Thymus (tissue), 11 donors: Measurements from ENCODE around the gene MAGI3. TPM values are rescaled to one million over a fixed set of nuclear protein-coding genes. Genes with fewer than 3 reads are reported as not detected.

Experiments used
- DNase-seq, 9 donors: peaks; one replicate each; pipeline ENCODE4 v3.0.0-alpha.2; 2013; ENCODE audit warnings: low spot score in 9 of 9, low read depth in 6 of 9, missing footprints in 1 of 9
- H3K27ac ChIP-seq, 2 donors: one replicate each; pipeline ENCODE4 v1.5.1; 2013; ENCODE audit warnings: control low read depth in 1 of 2, low read depth in 1 of 2, low read length in 1 of 2, mild to moderate bottlenecking in 1 of 2, moderate library complexity in 1 of 2
- H3K27me3 ChIP-seq, 2 donors: one replicate each; pipeline ENCODE4 v1.5.1; 2013; ENCODE audit warnings: low read length in 1 of 2; ENCODE audit not compliant: control insufficient read depth in 2 of 2, insufficient read depth in 1 of 2
- H3K36me3 ChIP-seq, 2 donors: one replicate each; pipeline ENCODE4 v1.5.1; 2013; ENCODE audit warnings: low read length in 1 of 2, mild to moderate bottlenecking in 1 of 2, moderate library complexity in 1 of 2; ENCODE audit not compliant: control insufficient read depth in 2 of 2, insufficient read depth in 2 of 2
- H3K4me1 ChIP-seq, 2 donors: one replicate each; pipeline ENCODE4 v1.5.1; 2013; ENCODE audit warnings: low read length in 2 of 2; ENCODE audit not compliant: control insufficient read depth in 2 of 2, insufficient read depth in 2 of 2
- H3K4me3 ChIP-seq, 2 donors: one replicate each; pipeline ENCODE4 v1.5.1; 2013; ENCODE audit warnings: low read length in 2 of 2, control low read depth in 1 of 2, mild to moderate bottlenecking in 1 of 2
- H3K9me3 ChIP-seq, 2 donors: one replicate each; pipeline ENCODE4 v1.5.1; 2013; ENCODE audit warnings: low read length in 1 of 2, mild to moderate bottlenecking in 1 of 2; ENCODE audit not compliant: control insufficient read depth in 2 of 2, insufficient read depth in 1 of 2
- whole genome bisulfite sequencing: extraction: QIAGEN DNeasy Blood & Tissue Kit; methylation state at CpG from one replicate; pipeline ENCODE4 v1.1.7; 2013; 5-methylcytosine and 5-hydroxymethylcytosine counted together
- polyA plus RNA-seq: library from polyadenylated mRNA; stranded (reverse); fragments of 200-250 nt; gene quantifications from one replicate; pipeline ENCODE4 v1.2.3, GENCODE V29; 2013
- total RNA-seq: library from RNA; stranded (reverse); fragments of 120-200 nt; gene quantifications from one replicate; pipeline ENCODE4 v1.2.4, GENCODE V29; 2013
- donor health status: healthy.

The MAGI3 gene
- total and polyA plus RNA-seq, 2 donors = 4.6 to 6.5 TPM

- over 99% methylated on average over 2 of the region's 2 CpGs for WGBS
- H3K27me3 ChIP-seq = no peaks in the 10 kb centered on the region
- no peaks in the 10 kb centered on the region for H3K4me1 ChIP-seq
- no peak overlapping the region for H3K4me3 ChIP-seq
- no peak for DNase-seq
- no peaks in the 10 kb centered on the region for H3K36me3 ChIP-seq
- H3K9me3 ChIP-seq = peaks cover 0 to 21% of the 10 kb centered on the region in 2 donors
- no peak overlapping the region for H3K27ac ChIP-seq
Measured at GRCh38 chr1:113721010-113721409, 330.7 kb downstream of the MAGI3 start.

DNA sequence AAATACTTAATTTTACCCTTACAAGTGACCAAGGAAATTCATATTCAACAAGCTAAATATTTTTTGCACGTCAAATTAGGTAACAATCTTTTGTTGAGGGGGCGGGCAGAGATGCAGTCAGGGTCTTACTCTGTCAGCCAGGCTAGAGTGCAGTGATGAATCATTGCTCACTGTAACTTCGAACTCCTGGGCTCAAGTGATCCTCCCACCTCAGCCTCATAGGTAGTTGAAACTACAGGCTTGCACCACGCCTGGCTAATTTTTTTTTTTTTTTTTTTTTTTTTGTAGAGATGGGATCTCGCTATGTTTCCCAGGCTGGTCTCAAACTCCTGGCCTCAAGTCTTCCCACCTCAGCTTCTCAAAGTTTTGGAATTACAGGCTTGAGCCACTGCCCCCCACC, 342.5 kb downstream of the MAGI3 start:
- WGBS = 98% methylated on average over 5 of the region's 5 CpGs
- no peak for DNase-seq
- no peaks in the 10 kb centered on the region for H3K36me3 ChIP-seq

GRCh38 chr1:113734357-113735055, 344.2 kb downstream of the MAGI3 start:
- Histone ChIP-seq H3K9me3 (no peaks in the 10 kb centered on the region), H3K4me1 (no peaks in the 10 kb centered on the region), H3K36me3 (no peaks in the 10 kb centered on the region), H3K4me3 (no peak overlapping the region), H3K27ac (no peak overlapping the region), H3K27me3 (no peaks in the 10 kb centered on the region)
- WGBS = 97% methylated on average over 2 of the region's 2 CpGs
- DNase-seq = no peak

More for the DNA sequence above, 342.5 kb downstream of the MAGI3 start:
- H3K27me3 ChIP-seq = no peaks in the 10 kb centered on the region
- H3K27ac ChIP-seq = no peak overlapping the region
- no peaks in the 10 kb centered on the region for H3K4me1 ChIP-seq
- H3K4me3 ChIP-seq = no peak overlapping the region
- no peaks in the 10 kb centered on the region for H3K9me3 ChIP-seq
